Hindlimb muscle (tissue), 1 donor: ENCODE results near the gene GAPVD1. TPM values are rescaled to one million over a fixed set of nuclear protein-coding genes. Genes with fewer than 3 reads are reported as not detected.
"Not testable (repeated sequence)": the region's sequence is repeated elsewhere in the genome, so short reads cannot be mapped to it uniquely, and the experiment has no call there.

Experiments used
- DNase-seq: peaks from one replicate; pipeline ENCODE4 v3.0.0-alpha.2; 2013
- polyA plus RNA-seq: library from polyadenylated mRNA; unstranded; fragments of 120-200 nt; gene quantifications from one replicate; pipeline ENCODE4 v1.2.1, GENCODE V29; 2013; ENCODE audit not compliant: insufficient read length

The GAPVD1 gene
- polyA plus RNA-seq, 1 donor, result 21.2 TPM

- no peak for DNase-seq
These were observed 50.8 kb downstream of the GAPVD1 start for GRCh38 chr9:125312411-125312810.

DNA sequence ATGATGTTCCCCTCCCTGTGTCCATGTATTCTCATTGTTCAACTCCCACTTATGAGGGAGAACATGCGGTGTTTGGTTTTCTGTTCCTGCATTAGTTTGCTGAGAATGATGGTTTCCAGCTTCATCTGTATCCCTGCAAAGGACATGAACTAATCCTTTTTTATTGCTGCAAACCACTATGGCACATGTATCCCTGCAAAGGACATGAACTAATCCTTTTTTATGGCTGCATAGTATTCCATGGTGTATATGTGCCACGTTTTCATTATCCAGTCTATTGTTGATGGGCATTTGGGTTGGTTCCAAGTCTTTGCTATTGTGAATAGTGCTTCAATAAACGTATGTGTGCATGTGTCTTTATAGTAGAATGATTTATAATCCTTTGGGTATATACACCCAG lies 54.7 kb downstream of the GAPVD1 start:
- not testable (repeated sequence) for DNase-seq

GRCh38 chr9:125317704-125318103 lies 56.1 kb downstream of the GAPVD1 start:
- no peak for DNase-seq

DNA sequence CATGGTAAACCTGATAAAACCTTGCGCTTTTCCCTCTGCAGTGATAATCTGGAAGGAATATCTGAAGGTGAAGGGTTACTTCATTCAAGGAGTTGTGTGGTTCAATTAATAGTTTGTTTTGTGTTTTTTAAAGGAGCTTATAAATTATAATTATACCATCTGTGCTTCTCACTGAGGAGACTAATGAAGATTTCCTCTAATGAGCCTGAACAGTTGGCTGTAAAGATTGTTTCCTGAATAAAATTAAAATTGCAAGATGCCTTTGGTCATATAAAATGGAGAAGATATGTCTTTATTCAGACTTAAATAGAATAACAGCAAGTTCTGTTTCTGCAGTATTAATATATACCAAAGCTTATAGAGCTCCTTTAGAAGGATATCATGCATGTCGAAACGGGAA lies 59.9 kb downstream of the GAPVD1 start:
- no peak for DNase-seq

DNA sequence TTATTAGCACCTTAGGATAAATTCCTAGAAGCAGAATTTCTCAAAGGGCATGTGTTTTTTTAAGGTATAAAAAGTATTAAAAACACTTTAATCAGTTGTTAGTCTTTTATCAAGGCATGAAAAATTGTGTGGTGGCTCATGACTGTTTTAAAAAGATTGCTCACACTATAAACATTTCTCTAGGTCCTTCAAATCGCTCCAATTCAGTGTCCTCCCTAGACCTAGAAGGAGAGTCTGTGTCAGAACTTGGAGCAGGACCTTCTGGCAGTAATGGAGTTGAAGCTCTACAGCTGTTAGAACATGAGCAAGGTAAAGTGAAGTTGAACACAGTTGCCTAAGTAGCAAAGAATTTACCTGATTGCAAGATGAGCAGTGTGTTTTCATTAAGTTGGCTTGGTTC lies 62.0 kb downstream of the GAPVD1 start:
- no peak for DNase-seq

GRCh38 chr9:125325826-125326225 lies 64.2 kb downstream of the GAPVD1 start:
- no peak for DNase-seq

DNA sequence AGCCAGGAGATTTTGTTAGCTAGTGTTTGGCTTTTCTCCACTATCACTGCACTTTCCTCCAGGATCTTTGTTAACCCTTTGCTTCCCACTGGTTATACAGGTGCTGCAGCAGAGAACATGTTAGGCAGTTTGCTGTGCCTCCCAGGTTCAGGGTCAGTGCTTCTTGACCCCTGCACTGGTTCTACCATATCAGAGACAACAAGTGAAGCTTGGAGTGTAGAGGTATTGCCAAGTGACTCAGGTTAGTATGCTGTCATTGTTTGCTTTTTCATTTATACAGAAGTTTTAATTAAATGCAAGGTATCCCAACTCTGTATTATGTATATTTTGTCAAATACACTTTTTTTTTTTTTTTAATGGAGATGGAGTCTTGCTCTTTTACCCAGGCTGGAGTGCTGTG lies 68.4 kb downstream of the GAPVD1 start:
- DNase-seq, result no peak

DNA sequence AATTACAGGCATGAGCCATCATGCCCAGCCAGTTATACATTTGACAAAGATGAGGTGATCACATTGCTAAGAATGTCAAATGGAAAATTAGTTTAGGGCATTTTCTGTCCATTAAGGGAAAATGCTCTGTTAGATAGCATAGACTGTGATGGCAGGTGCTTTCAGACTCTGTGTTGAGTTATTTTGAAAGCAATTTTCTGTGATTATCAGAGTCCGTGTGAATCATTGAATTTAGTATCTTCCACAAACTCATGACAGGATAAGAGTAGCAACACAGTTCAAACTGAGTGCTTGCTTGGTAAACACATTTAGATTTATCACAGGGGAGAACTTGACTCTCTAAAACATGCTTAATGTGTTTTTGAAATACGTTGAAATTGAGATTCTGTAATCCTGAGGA lies 69.0 kb downstream of the GAPVD1 start:
- DNase-seq, result no peak

- DNase-seq, result no peak
These were observed 70.9 kb downstream of the GAPVD1 start for GRCh38 chr9:125332527-125332926.

GRCh38 chr9:125337236-125337635 lies 75.6 kb downstream of the GAPVD1 start:
- DNase-seq, result no peak

- DNase-seq, result no peak
These were observed 77.3 kb downstream of the GAPVD1 start for GRCh38 chr9:125338929-125339328.

GRCh38 chr9:125341566-125341965 lies 79.9 kb downstream of the GAPVD1 start:
- DNase-seq, result no peak

DNA sequence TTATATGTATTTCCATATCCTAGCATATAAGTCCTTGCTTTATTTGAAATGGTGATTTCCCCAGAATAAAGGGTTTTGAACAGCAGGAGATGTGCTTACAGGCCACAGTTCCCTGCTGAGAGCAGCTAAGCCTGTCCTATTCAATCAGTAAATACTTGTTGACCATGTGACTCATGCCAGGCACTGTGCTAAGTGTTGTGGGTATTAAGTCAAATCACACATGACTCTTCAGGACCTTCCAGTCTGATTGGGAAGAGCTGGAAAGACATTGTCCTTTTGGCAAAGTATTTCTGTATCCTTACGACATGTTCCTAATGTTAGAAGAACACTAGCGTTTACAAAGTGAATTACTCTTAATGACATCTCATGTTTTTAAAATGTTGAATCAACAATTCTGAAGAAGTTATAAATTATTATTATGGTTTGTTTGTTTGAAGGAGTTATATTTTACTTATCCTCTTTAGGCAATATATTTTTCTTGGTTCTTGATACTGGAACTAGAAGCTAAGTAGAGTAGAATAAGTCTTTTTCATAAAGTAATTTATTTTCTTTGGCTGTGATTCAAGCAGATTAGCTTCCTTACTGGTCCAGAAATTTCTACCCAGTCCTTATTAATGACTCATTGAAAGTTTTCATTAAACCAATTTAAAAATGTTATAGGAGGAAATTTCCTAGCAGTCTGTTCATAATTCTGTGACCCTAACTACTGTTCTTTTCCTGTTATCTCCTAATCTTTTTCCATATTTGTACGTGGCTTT lies 82.1 kb downstream of the GAPVD1 start:
- DNase-seq, result no peak

GRCh38 chr9:125346080-125346732 lies 84.6 kb downstream of the GAPVD1 start:
- no peak for DNase-seq

DNA sequence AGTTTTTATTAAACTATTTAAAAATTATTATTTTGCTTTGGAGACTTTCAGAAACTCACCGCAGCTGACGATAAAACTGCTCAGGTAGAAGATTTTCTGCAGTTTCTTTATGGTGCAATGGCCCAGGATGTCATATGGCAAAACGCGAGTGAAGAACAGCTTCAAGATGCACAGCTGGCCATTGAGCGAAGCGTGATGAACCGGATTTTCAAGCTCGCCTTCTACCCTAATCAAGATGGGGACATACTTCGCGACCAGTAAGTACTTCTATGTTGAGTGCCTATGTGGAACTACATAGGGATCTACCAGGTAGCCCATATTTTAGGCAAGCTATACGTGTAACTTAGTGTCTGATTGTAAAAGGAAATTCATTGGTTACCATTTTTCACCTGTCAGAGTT lies 94.0 kb downstream of the GAPVD1 start:
- no peak for DNase-seq

DNA sequence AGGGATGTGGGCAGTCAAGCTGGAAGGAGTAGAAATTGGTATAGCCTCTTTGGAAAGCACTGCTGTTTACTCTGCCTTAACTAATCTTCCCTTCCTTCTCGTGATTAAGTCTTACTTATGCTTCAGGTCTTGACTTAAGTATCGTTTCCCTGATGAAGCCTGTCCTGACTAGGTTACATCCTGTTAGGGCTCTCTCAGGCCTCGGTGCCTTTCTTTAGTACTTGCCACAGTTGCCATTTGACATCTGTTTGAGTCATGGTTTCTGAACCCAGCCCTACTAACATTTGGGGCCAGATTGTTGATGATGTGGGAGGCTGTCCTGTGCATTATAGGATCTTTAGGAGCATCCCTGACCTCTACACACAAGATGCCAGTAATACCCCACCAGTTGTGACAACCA lies 94.4 kb downstream of the GAPVD1 start:
- no peak for DNase-seq

DNA sequence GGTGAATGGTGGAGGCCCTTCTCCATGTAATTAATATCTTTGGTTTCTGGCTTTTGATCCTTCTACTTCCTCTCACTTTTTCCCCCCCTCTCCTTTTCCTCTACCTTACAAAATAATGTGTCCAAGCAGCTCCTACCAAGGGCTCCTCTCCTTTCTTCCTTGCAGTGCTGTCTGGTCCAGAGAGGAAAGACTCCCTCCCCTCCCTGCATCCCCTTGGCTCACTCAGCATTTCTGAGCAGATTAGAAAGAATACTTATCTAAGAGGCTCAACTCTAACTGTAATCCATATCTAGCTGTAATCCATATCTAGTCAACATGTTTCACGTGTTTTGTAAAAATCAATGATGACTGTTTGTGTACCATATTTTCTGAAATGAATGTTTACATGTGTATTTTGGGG lies 97.4 kb downstream of the GAPVD1 start:
- DNase-seq, result no peak

DNA sequence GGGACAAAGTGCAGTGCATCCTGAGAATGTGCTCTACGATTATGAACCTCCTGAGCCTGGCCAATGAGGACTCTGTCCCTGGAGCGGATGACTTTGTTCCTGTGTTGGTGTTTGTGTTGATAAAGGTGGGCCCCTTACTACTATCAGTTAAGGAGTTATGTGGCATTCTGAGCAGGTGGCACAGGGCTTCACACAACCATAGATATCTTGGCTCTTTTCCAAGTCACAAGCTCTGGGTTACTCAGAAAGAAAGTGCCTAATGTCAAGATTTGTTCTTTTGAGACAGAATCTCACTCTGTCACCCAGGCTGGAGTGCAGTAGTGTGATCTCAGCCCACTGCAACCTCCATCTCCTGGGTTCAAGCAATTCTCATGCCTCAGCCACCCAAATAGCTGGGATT lies 99.0 kb downstream of the GAPVD1 start:
- no peak for DNase-seq

GRCh38 chr9:125361837-125362531 lies 100.4 kb downstream of the GAPVD1 start:
- DNase-seq, result no peak

DNA sequence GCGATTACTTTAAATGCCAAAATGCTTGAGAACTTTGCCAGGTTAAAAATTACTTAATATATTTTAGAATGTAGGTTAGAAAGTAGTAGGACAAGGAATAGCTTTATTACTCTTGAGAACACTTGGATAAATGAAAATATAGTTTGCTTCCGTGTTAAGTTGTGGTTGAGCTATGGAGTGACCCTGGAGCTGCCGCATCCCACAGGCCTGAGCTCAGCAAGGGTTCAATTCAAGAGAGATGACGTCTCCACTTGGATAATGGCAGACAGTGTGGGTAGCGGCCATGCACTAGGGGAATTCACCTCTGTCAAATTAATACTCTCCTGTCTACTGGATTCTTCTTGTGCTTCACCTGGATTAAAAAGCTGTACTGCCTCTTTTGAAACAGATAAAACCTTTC lies 105.0 kb downstream of the GAPVD1 start:
- no peak for DNase-seq

- DNase-seq, result no peak
These were observed 109.2 kb downstream of the GAPVD1 start for GRCh38 chr9:125370786-125371185.

GRCh38 chr9:125372441-125373226 lies 111.0 kb downstream of the GAPVD1 start:
- DNase-seq, result no peak
